HepG2 (cell line): ENCODE data around the gene PRUNE1. TPM values are rescaled to one million over a fixed set of nuclear protein-coding genes. Genes with fewer than 3 reads are reported as not detected.

Experiments used
- ATAC-seq: fragments of 200-7000 bp; cut with Tn5 transposase; 3 replicates; pipeline ENCODE4 v1.9.1; 2020; ENCODE audit warnings: mild to moderate bottlenecking, moderate library complexity
- BruUV-seq: library from RNA; stranded (reverse); fragments of 400-500 nt; replicated peaks from 2 replicates; lab custom pipeline; 2021; lab: Mats Ljungman, UMichigan
- CTCF ChIA-PET: fragments of 300-600 bp; formaldehyde crosslinking; extraction: SDS; loops from one replicate; lab custom pipeline; 2021; ENCODE audit warnings: low total read pairs, inconsistent platforms, low intra/inter-chr PET ratio; lab: Yijun Ruan, JAX
- POLR2A ChIA-PET: fragments of 350-600 bp; sonication (Branson Sonifier 250); formaldehyde crosslinking; loops from one replicate; lab custom pipeline; 2020; ENCODE audit warnings: antibody characterized with exemption, inconsistent platforms; lab: Yijun Ruan, JAX
- DNase-seq: peaks from one replicate; pipeline ENCODE4 v3.0.0-alpha.2; 2015; ENCODE audit warnings: low spot score
- FAIRE-seq: peaks from 3 replicates; lab custom pipeline; 2011; peaks lifted over from hg19 to GRCh38; lab: Jason Lieb, UNC
- H2AFZ ChIP-seq: one replicate; pipeline ENCODE4 v1.6.1; 2011; ENCODE audit warnings: low read length, inconsistent platforms
- H3K27ac ChIP-seq: fragments of 300-600 bp; 3 replicates; pipeline ENCODE4 v1.8.0; 2011; ENCODE audit warnings: mixed run types, mild to moderate bottlenecking, mixed read lengths, low read length, inconsistent platforms; ENCODE audit not compliant: insufficient read depth; ENCODE audit errors: extremely low read length
- H3K27me3 ChIP-seq, 2 experiments: fragments of 200-600 bp in 1 of 2; 2 replicates in 1 of 2; 3 replicates in 1 of 2; pipeline versions ENCODE4 v1.6.0 to v1.8.0; 2011; ENCODE audit warnings: low read length in 2 of 2, mild to moderate bottlenecking in 2 of 2, moderate library complexity in 2 of 2, inconsistent platforms in 1 of 2; ENCODE audit not compliant: insufficient read depth in 2 of 2, control insufficient read depth in 1 of 2
- H3K36me3 ChIP-seq, 2 experiments: fragments of 200-600 bp in 1 of 2; replicated peaks in 1 of 2; 2 replicates in 1 of 2; 3 replicates in 1 of 2; pipeline versions ENCODE4 v1.5.1 to v1.8.0; 2011; ENCODE audit warnings: low read length in 2 of 2, inconsistent platforms in 1 of 2; ENCODE audit not compliant: insufficient read depth in 2 of 2, control insufficient read depth in 1 of 2
- H3K4me1 ChIP-seq: 2 replicates; pipeline ENCODE4 v1.5.1; 2012; ENCODE audit warnings: low read length, inconsistent platforms; ENCODE audit not compliant: insufficient read depth
- H3K4me2 ChIP-seq: 2 replicates; pipeline ENCODE4 v1.6.0; 2011; ENCODE audit warnings: low read depth, low read length, inconsistent platforms
- H3K4me3 ChIP-seq, 3 experiments: fragments of 200-600 bp in 1 of 3; sonication (generic), shearing (Covaris generic) in 1 of 3; replicated peaks in 1 of 3; 2 replicates each; pipeline ENCODE4 v1.5.1; 2011 to 2016; ENCODE audit warnings: low read length in 3 of 3, inconsistent platforms in 2 of 3, low read depth in 2 of 3, mild to moderate bottlenecking in 2 of 3, control low read depth in 1 of 3, mixed read lengths in 1 of 3; ENCODE audit not compliant: insufficient read depth in 1 of 3
- H3K79me2 ChIP-seq: one replicate; pipeline ENCODE4 v1.6.1; 2011; ENCODE audit warnings: low read length, inconsistent platforms; ENCODE audit not compliant: insufficient read depth
- H3K9ac ChIP-seq: 2 replicates; pipeline ENCODE4 v1.6.0; 2011; ENCODE audit warnings: mild to moderate bottlenecking, low read depth, low read length, inconsistent platforms; ENCODE audit not compliant: insufficient read depth
- H3K9me3 ChIP-seq: 2 replicates; pipeline ENCODE4 v1.5.1; 2012; ENCODE audit warnings: mild to moderate bottlenecking, low read length
- H4K20me1 ChIP-seq: 2 replicates; pipeline ENCODE4 v1.6.0; 2011; ENCODE audit warnings: inconsistent platforms, mild to moderate bottlenecking, low read length, moderate library complexity; ENCODE audit not compliant: insufficient read depth
- FIP1L1 ChIP-seq: fragments of 200-400 bp; formaldehyde crosslinking; IDR thresholded peaks from 2 replicates; pipeline ENCODE4 v1.6.1; 2018; ENCODE audit warnings: low read depth, mild to moderate bottlenecking, low read length, moderate library complexity, borderline replicate concordance; ENCODE audit not compliant: insufficient read depth
- HHEX ChIP-seq: IDR thresholded peaks from 2 replicates; pipeline ENCODE4 v1.6.1; 2016; ENCODE audit warnings: control low read depth
- NR2C2 ChIP-seq: sonication (generic); formaldehyde crosslinking; IDR thresholded peaks from 2 replicates; pipeline ENCODE4 v1.4.0; 2020; ENCODE audit warnings: missing genetic modification reagents, mild to moderate bottlenecking, moderate library complexity, borderline replicate concordance
- PAWR ChIP-seq: sonication (generic); formaldehyde crosslinking; IDR thresholded peaks from 2 replicates; pipeline ENCODE4 v1.4.0; 2020; ENCODE audit warnings: missing genetic modification reagents, mild to moderate bottlenecking, borderline replicate concordance
- POLR2A ChIP-seq, 2 experiments: IDR thresholded peaks; 2 replicates each; pipeline ENCODE4 v1.6.1; 2011; ENCODE audit warnings: low read depth in 2 of 2, low read length in 2 of 2, mild to moderate bottlenecking in 1 of 2, moderate library complexity in 1 of 2; ENCODE audit not compliant: insufficient read depth in 1 of 2
- PRPF4 ChIP-seq: fragments of 200-400 bp; formaldehyde crosslinking; IDR thresholded peaks from 2 replicates; pipeline ENCODE4 v1.6.1; 2016; ENCODE audit warnings: low read length, low read depth; ENCODE audit not compliant: poor library complexity, severe bottlenecking
- RORA ChIP-seq: sonication (generic); formaldehyde crosslinking; IDR thresholded peaks from 2 replicates; pipeline ENCODE4 v1.5.0; 2020; ENCODE audit warnings: mild to moderate bottlenecking, missing genetic modification reagents, moderate library complexity
- WGBS: methylation state at CpG from one replicate; pipeline ENCODE4 v1.1.6; 2017; ENCODE audit warnings: low lambda C conversion rate; 5-methylcytosine and 5-hydroxymethylcytosine counted together
- in situ Hi-C: cut with HindIII; loops from 2 replicates; pipeline ENCODE4 v1.10.0; 2017; ENCODE audit warnings: low pct_unique_long_range_greater_than_20kb; ENCODE audit not compliant: extremely low pct_ligation_motif_present
- intact Hi-C: fragments of 100-400 bp; cut with micrococcal nuclease; formaldehyde crosslinking; loops from one replicate; pipeline ENCODE4 v1.10.0; 2022; ENCODE audit not compliant: unreplicated experiment
- polyA plus RNA-seq, 8 experiments: library from polyadenylated mRNA; depleted of rRNA in 3 of 8; stranded (reverse) in 7 of 8; unstranded in 1 of 8; fragments of >200 nt; fragmentation: Illumina TruSeq in 4 of 8; extraction: Trizol in 4 of 8; gene quantifications; 2 replicates each; pipeline versions ENCODE4 v1.2.1 to v1.2.3, GENCODE V29; 2011 to 2016; ENCODE audit warnings: low read depth in 4 of 8, missing spikeins in 1 of 8, mixed read lengths in 1 of 8; ENCODE audit not compliant: insufficient read depth in 1 of 8
- total RNA-seq, 5 experiments: library from RNA; depleted of rRNA; stranded (reverse); fragments of >200 nt; fragmentation: Illumina TruSeq; extraction: Trizol; gene quantifications; 2 replicates each; pipeline ENCODE4 v1.2.3, GENCODE V29; 2016; ENCODE audit warnings: low read depth in 1 of 5
- TF ChIP-seq, protein P1 (sequence below): sonication (generic); formaldehyde crosslinking; IDR thresholded peaks from 2 replicates; pipeline ENCODE4 v1.5.1; 2020; ENCODE audit warnings: mild to moderate bottlenecking, missing genetic modification reagents, moderate library complexity
- TF ChIP-seq, protein P2 (sequence below): sonication (generic); formaldehyde crosslinking; IDR thresholded peaks from 2 replicates; pipeline ENCODE4 v1.4.0; 2020; ENCODE audit warnings: mild to moderate bottlenecking, missing genetic modification reagents

PRUNE1 gene
- total and polyA plus RNA-seq, 2 of the 13 experiments (the other 11 are each of a cell fraction or from before 2014, with no cell fraction given) = 19.0 to 31.9 TPM

DNA sequence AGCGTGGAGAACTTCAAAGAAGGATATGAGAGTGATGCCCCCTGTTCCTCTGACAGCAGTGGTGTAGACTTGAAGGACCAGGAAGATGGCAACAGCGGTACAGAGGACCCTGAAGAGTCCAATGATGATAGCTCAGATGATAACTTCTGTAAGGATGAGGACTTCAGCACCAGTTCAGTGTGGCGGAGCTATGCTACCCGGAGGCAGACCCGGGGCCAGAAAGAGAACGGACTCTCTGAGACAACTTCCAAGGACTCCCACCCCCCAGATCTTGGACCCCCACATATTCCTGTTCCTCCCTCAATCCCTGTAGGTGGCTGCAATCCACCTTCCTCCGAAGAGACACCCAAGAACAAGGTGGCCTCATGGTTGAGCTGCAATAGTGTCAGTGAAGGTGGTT, 47.6 kb upstream of the PRUNE1 start:
- H3K9ac ChIP-seq = no peak overlapping the region
- TF ChIP-seq POLR2A (IDR thresholded peaks at IDR 0.05; ENCODE audit: insufficient read depth in 1 of 2, low read depth in 2 of 2, low read length in 2 of 2) (no peak), RORA (CRISPR knock-in tag) (no peak), PRPF4 (no peak), NR2C2 (CRISPR knock-in tag) (no peak), FIP1L1 (no peak), PAWR (no peak), HHEX (CRISPR knock-in tag) (no peak)
- TF ChIP-seq, protein P1, sequence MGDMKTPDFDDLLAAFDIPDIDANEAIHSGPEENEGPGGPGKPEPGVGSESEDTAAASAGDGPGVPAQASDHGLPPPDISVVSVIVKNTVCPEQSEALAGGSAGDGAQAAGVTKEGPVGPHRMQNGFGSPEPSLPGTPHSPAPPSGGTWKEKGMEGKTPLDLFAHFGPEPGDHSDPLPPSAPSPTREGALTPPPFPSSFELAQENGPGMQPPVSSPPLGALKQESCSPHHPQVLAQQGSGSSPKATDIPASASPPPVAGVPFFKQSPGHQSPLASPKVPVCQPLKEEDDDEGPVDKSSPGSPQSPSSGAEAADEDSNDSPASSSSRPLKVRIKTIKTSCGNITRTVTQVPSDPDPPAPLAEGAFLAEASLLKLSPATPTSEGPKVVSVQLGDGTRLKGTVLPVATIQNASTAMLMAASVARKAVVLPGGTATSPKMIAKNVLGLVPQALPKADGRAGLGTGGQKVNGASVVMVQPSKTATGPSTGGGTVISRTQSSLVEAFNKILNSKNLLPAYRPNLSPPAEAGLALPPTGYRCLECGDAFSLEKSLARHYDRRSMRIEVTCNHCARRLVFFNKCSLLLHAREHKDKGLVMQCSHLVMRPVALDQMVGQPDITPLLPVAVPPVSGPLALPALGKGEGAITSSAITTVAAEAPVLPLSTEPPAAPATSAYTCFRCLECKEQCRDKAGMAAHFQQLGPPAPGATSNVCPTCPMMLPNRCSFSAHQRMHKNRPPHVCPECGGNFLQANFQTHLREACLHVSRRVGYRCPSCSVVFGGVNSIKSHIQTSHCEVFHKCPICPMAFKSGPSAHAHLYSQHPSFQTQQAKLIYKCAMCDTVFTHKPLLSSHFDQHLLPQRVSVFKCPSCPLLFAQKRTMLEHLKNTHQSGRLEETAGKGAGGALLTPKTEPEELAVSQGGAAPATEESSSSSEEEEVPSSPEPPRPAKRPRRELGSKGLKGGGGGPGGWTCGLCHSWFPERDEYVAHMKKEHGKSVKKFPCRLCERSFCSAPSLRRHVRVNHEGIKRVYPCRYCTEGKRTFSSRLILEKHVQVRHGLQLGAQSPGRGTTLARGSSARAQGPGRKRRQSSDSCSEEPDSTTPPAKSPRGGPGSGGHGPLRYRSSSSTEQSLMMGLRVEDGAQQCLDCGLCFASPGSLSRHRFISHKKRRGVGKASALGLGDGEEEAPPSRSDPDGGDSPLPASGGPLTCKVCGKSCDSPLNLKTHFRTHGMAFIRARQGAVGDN (CRISPR knock-in tag) = no peak
- TF ChIP-seq, protein P2, sequence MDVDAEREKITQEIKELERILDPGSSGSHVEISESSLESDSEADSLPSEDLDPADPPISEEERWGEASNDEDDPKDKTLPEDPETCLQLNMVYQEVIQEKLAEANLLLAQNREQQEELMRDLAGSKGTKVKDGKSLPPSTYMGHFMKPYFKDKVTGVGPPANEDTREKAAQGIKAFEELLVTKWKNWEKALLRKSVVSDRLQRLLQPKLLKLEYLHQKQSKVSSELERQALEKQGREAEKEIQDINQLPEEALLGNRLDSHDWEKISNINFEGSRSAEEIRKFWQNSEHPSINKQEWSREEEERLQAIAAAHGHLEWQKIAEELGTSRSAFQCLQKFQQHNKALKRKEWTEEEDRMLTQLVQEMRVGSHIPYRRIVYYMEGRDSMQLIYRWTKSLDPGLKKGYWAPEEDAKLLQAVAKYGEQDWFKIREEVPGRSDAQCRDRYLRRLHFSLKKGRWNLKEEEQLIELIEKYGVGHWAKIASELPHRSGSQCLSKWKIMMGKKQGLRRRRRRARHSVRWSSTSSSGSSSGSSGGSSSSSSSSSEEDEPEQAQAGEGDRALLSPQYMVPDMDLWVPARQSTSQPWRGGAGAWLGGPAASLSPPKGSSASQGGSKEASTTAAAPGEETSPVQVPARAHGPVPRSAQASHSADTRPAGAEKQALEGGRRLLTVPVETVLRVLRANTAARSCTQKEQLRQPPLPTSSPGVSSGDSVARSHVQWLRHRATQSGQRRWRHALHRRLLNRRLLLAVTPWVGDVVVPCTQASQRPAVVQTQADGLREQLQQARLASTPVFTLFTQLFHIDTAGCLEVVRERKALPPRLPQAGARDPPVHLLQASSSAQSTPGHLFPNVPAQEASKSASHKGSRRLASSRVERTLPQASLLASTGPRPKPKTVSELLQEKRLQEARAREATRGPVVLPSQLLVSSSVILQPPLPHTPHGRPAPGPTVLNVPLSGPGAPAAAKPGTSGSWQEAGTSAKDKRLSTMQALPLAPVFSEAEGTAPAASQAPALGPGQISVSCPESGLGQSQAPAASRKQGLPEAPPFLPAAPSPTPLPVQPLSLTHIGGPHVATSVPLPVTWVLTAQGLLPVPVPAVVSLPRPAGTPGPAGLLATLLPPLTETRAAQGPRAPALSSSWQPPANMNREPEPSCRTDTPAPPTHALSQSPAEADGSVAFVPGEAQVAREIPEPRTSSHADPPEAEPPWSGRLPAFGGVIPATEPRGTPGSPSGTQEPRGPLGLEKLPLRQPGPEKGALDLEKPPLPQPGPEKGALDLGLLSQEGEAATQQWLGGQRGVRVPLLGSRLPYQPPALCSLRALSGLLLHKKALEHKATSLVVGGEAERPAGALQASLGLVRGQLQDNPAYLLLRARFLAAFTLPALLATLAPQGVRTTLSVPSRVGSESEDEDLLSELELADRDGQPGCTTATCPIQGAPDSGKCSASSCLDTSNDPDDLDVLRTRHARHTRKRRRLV (CRISPR knock-in tag) = no peak
- TF ChIP-seq, all 625 proteins: peak for 0
- ATAC-seq (no peak), FAIRE-seq (no peak), DNase-seq (no peak)
- Histone ChIP-seq H3K79me2 (no peaks in the 10 kb centered on the region), H3K27me3 (no peaks in the 10 kb centered on the region), H3K27ac (no peak overlapping the region), H4K20me1 (0 out of 2 replicates have a peak, but pooled peaks cover 3% of the 10 kb centered on the region), H3K4me3 (no peak overlapping the region), H3K4me1 (peaks cover 12% of the 10 kb centered on the region; the same call in 1 of the 2 replicates), H3K4me2 (no peak overlapping the region), H3K36me3 (peaks cover 21 to 65% of the 10 kb centered on the region in 2 experiments), H2AFZ (no peak overlapping the region), H3K9me3 (no peaks in the 10 kb centered on the region)
- no TSS peak for BruUV-seq
- intact Hi-C loops = no loop called here
- WGBS = 92% methylated on average over 5 of the region's 7 CpGs
- ChIA-PET CTCF (no interaction called here), POLR2A (interaction anchor here (1.0 to 1.5 kb wide), 6 partner anchors 9 to 46 kb away, joined by 3 to 8 read pairs (median 4); partner anchors contain the start of genes ANXA9, CERS2, MINDY1 and SETDB1)
- in situ Hi-C loops = no loop called here
